Urinary bladder (tissue), 4 donors: ENCODE results near the gene DIDO1. TPM values are rescaled to one million over a fixed set of nuclear protein-coding genes. Genes with fewer than 3 reads are reported as not detected.

ENCODE experiments used
- DNase-seq: peaks from one replicate; pipeline ENCODE4 v3.0.0-alpha.2; 2015; ENCODE audit errors: extremely low spot score
- H3K27ac ChIP-seq: one replicate; pipeline ENCODE4 v1.5.1; 2013; ENCODE audit warnings: low read depth, mild to moderate bottlenecking, moderate library complexity
- H3K36me3 ChIP-seq: one replicate; pipeline ENCODE4 v1.6.1; 2013; ENCODE audit warnings: mild to moderate bottlenecking, moderate library complexity; ENCODE audit not compliant: insufficient read depth
- H3K4me1 ChIP-seq: one replicate; pipeline ENCODE4 v1.6.1; 2013; ENCODE audit warnings: mild to moderate bottlenecking, moderate library complexity; ENCODE audit not compliant: insufficient read depth
- H3K4me3 ChIP-seq: one replicate; pipeline ENCODE4 v1.5.1; 2013; ENCODE audit warnings: low read depth, low read length
- WGBS: extraction: QIAGEN DNeasy Blood & Tissue Kit; methylation state at CpG from one replicate; pipeline ENCODE4 v1.1.7; 2013; 5-methylcytosine and 5-hydroxymethylcytosine counted together
- polyA plus RNA-seq: library from polyadenylated mRNA; stranded (reverse); fragments of 200-250 nt; gene quantifications from one replicate; pipeline ENCODE4 v1.2.3, GENCODE V29; 2013
- total RNA-seq: library from RNA; depleted of rRNA; stranded (reverse); fragments of >200 nt; gene quantifications from one replicate; pipeline ENCODE4 v1.2.3, GENCODE V29; 2014
- donor health status: healthy with polysubstance abuse.
- donor health status: healthy.

The DIDO1 gene
- total and polyA plus RNA-seq, 2 donors: 44.1 to 50.1 TPM

GRCh38 chr20:62908971-62909791, 17.1 kb downstream of the DIDO1 start:
- no peak for DNase-seq
- Histone ChIP-seq H3K36me3 (peaks cover 10% of the 10 kb centered on the region), H3K4me3 (no peak overlapping the region), H3K4me1 (no peaks in the 10 kb centered on the region), H3K27ac (no peak overlapping the region)
- 87% methylated on average over 18 of the region's 18 CpGs for WGBS

GRCh38 chr20:62907384-62908317, 18.7 kb downstream of the DIDO1 start:
- 66% methylated on average over 16 of the region's 16 CpGs for WGBS
- H3K27ac ChIP-seq: no peak overlapping the region
- H3K4me3 ChIP-seq: no peak overlapping the region
- no peak for DNase-seq
- H3K36me3 ChIP-seq: peaks cover 10% of the 10 kb centered on the region
- H3K4me1 ChIP-seq: no peaks in the 10 kb centered on the region

- Histone ChIP-seq H3K27ac (no peak overlapping the region), H3K36me3 (peaks cover 10% of the 10 kb centered on the region), H3K4me3 (no peak overlapping the region), H3K4me1 (no peaks in the 10 kb centered on the region)
- DNase-seq: no peak
- 88% methylated on average over 31 of the region's 31 CpGs for WGBS
These were observed 19.5 kb downstream of the DIDO1 start for GRCh38 chr20:62906647-62907375.

DNA sequence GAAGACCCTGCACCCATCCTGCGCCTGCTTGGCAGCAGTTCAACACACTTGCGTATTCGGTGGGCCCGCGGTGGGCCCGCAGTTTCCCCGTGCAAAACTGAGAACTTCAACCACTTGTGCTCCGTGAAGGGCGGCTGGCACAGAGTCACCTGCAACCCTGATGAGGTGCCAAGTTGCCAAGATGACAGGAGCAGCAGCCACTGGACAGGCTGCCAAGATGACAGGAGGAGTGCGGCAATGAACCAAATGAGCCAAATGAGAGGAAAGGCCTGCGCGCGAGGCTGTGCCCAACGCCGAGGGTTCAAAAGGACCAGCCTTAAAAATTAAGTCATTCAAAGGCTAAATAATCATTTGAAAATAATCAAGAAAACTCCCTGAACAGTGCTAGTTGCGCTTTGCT, 20.1 kb downstream of the DIDO1 start:
- DNase-seq: no peak
- H3K4me1 ChIP-seq: no peaks in the 10 kb centered on the region
- H3K27ac ChIP-seq: no peak overlapping the region
- whole genome bisulfite sequencing: 93% methylated on average over 16 of the region's 16 CpGs
- H3K4me3 ChIP-seq: no peak overlapping the region
- peaks cover 10% of the 10 kb centered on the region for H3K36me3 ChIP-seq

DNA sequence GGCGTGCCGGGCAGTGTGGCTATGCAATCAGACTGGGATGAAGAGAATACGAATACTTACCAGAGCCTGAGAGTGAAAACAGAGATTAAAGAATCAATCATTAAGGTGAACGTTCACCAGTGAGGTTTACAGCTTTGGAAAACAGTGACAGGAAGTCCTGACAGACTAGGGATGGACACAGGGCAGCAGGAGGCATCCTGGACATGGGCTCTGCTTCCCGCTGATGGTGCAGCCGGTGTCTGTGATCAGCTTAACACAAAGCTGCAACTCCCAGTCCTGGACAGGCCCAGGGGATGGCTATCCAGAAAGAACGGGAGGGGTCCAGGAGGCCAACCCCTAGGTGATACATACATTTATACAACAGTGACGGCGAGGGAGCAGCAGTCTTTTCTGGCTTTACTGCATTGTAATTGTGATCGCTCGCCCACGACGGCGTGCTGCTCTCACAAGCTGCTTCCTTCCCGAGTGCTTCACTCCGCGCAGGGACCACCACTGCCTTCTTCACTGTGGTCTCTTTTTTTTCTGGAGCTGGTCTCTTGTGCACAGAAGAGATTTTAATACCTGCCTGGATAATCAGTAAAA, 20.7 kb downstream of the DIDO1 start:
- Histone ChIP-seq H3K4me1 (no peaks in the 10 kb centered on the region), H3K27ac (no peak overlapping the region), H3K4me3 (no peak overlapping the region), H3K36me3 (peaks cover 6% of the 10 kb centered on the region)
- WGBS: 89% methylated on average over 17 of the region's 17 CpGs
- DNase-seq: no peak

- no peak overlapping the region for H3K27ac ChIP-seq
- no peak for DNase-seq
- no peaks in the 10 kb centered on the region for H3K4me1 ChIP-seq
- H3K4me3 ChIP-seq: no peak overlapping the region
- H3K36me3 ChIP-seq: peaks cover 6% of the 10 kb centered on the region
- 63% methylated on average over 7 of the region's 7 CpGs for WGBS
These were observed 23.2 kb downstream of the DIDO1 start for GRCh38 chr20:62902926-62903615.

DNA sequence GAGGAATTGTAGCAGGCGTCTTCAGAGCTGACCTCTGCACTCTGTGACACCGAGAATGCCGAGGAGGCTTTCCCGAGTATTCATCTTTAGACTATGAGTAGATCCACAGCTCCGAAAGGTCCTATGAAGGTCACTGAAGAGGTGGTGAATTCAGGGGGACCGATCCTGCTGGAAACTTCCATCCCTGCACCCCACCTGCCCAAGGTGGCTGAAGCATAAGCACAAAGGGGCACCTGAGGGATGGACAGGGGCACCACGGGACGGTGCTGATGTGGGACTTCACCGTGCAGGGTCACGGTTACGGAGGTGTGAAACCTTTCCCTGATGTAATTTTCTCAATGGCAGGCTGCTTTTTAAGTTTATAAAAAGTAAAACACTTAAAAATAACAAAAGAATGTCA, 24.4 kb downstream of the DIDO1 start:
- WGBS: 89% methylated on average over 11 of the region's 11 CpGs

DNA sequence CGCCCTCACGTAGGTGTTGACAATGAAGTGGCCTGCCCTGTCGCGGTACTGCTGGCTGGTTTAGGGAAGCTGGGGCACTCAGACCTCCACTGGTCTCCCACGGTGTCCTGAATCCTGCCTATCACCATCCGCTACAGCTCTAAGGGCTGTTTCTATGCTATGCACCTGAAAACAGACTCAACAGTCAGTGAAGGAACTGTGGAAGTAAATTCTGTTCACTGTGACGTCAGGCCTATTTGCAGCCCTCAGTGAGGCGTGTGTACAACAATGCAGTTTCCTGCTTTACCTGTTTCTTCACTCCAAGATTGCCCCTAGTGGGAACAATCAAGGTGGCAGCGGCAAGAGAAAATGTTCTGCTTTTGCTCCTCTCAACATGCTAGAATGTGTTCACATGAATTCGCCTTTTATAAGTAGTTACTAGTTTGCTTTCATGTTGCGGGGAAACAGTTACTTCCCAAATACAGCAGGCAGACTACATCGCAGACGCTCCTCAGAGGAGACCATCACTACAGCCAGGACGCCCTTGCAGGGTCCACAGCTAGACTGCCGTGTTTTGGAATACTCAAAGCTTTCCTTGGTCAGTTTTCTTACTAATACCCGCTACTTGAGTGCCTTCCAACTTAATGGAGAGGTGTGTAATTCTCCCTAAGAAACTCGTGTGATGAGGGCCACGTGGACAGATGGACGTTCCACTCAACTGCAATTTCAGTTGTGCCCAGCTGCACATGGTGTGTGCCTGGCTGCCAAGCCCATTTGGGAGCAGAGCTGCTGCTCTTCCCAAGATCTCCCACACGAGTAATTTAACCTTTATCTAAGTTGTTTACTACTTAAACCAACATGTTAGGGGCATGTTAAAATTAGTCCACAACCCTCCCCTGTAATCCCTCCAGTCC, 25.4 kb downstream of the DIDO1 start:
- H3K4me1 ChIP-seq: no peaks in the 10 kb centered on the region
- peak; percentile 72 for DNase-seq
- no peaks in the 10 kb centered on the region for H3K36me3 ChIP-seq
- no peak overlapping the region for H3K4me3 ChIP-seq
- H3K27ac ChIP-seq: no peak overlapping the region
- WGBS: 47% methylated on average over 20 of the region's 20 CpGs

More for the DNA sequence above, 24.4 kb downstream of the DIDO1 start:
- H3K4me3 ChIP-seq: no peak overlapping the region
- peaks cover 3% of the 10 kb centered on the region for H3K36me3 ChIP-seq
- no peaks in the 10 kb centered on the region for H3K4me1 ChIP-seq
- no peak for DNase-seq
- no peak overlapping the region for H3K27ac ChIP-seq

GRCh38 chr20:62900052-62900691, 26.1 kb downstream of the DIDO1 start:
- no peak for DNase-seq
- Histone ChIP-seq H3K4me1 (no peaks in the 10 kb centered on the region), H3K27ac (no peak overlapping the region), H3K36me3 (no peaks in the 10 kb centered on the region), H3K4me3 (no peak overlapping the region)
- under 1% methylated on average over 11 of the region's 11 CpGs for WGBS

- H3K4me3 ChIP-seq: no peak overlapping the region
- no peak overlapping the region for H3K27ac ChIP-seq
- H3K4me1 ChIP-seq: no peaks in the 10 kb centered on the region
- DNase-seq: no peak
- H3K36me3 ChIP-seq: no peaks in the 10 kb centered on the region
- WGBS: 3% methylated on average over 6 of the region's 6 CpGs
These were observed 26.7 kb downstream of the DIDO1 start for GRCh38 chr20:62899633-62900051.

- DNase-seq: no peak
- H3K4me3 ChIP-seq: no peak overlapping the region
- no peaks in the 10 kb centered on the region for H3K36me3 ChIP-seq
- H3K4me1 ChIP-seq: no peaks in the 10 kb centered on the region
- H3K27ac ChIP-seq: no peak overlapping the region
- 37% methylated on average over 16 of the region's 16 CpGs for WGBS
These were observed 27.2 kb downstream of the DIDO1 start for GRCh38 chr20:62898970-62899632.
